Stimulated activated CD8-positive, alpha-beta memory T cell treated with anti-CD3 and anti-CD28 coated beads, Interleukin-4, amount 100 ng/mL, for 48 hours (primary cell): ENCODE results near the gene SLC28A3.
"Not testable (repeated sequence)": the region's sequence is repeated elsewhere in the genome, so short reads cannot be mapped to it uniquely, and the experiment has no call there.

ENCODE experiments used
- DNase-seq: peaks from one replicate; pipeline ENCODE4 v3.0.0-alpha.2; 2020

Gene SLC28A3, protein sequence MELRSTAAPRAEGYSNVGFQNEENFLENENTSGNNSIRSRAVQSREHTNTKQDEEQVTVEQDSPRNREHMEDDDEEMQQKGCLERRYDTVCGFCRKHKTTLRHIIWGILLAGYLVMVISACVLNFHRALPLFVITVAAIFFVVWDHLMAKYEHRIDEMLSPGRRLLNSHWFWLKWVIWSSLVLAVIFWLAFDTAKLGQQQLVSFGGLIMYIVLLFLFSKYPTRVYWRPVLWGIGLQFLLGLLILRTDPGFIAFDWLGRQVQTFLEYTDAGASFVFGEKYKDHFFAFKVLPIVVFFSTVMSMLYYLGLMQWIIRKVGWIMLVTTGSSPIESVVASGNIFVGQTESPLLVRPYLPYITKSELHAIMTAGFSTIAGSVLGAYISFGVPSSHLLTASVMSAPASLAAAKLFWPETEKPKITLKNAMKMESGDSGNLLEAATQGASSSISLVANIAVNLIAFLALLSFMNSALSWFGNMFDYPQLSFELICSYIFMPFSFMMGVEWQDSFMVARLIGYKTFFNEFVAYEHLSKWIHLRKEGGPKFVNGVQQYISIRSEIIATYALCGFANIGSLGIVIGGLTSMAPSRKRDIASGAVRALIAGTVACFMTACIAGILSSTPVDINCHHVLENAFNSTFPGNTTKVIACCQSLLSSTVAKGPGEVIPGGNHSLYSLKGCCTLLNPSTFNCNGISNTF

DNA sequence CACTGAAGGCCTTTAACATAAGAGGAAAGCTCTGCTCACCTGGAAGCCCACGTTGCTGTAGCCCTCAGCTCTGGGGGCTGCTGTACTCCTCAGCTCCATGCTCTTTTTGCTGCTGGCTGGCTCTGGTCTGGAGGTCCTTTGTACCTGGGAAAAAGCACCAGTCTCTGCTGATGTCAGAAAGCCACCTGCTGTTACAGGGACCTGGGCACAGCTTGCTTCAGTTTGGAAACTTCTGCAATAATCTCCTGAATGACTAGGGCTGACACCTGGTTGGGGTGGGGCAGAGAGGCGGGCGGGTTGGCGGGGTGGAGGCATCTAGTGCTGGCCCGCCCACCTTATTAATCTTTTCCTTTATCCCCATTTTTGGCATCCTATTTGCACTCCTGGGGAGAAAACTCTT is at the start of gene SLC28A3:
TSS of gene SLC28A3 (minus strand) at position 224 of the 400 bp plus-strand sequence. CDS start at position 99, 125 bp downstream.
- DNase-seq: no peak

DNA sequence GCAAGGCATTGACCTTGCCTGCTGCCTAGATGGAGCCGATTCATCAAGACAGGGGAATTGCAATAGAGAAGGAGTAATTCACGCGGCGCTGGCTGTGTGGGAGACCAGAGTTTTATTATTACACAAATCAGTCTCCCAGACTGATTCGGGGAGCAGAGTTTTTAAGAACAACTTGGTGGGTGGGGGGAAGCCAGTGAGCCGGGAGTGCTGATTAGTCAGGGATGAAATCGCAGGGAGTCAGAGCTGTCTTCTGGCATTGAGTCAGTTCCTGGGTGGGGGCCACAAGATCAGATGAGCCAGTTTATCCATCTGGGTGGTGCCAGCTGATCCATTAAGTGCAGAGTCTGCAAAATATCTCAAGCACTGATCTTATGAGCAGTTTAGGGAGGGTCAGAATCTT is 49.7 kb upstream of the SLC28A3 start:
- peak; percentile 44 for DNase-seq

DNA sequence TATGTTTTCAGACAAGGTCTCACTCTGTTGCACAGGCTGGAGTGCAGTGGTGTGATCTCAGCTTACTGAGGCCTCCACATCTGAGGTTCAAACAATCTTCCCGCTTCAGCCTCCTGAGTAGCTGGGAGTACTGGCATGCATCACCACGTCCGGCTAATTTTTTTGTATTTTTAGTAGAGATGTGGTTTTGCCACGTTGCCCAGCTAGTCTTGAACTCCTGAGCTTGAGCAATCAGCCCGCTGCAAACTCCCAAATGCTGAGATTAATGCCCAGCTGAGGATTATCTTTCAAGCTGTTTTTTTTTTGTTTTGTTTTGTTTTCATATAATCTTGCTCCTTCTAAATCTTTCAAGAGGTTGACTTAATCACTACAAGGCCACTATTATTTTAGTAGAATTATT is 47.3 kb upstream of the SLC28A3 start:
- no peak for DNase-seq

DNA sequence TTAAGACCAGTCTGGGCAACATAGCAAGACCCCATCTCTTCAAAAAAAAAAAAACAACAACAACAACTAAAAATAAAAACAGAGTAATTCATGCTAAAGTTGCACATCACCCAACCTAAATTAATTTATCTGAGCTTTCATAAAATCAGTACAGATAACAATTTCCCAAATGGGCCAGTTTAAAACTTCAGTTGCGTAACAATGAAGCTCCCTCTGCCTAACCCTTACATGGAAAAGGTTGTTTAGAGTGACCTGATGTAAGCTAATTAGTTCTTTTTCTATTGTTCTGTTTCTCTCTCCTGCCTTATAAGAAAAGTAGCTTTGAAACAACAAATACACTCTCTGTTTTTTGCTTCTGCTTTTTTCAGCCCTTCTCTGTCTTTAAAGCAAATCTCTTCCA is 46.2 kb upstream of the SLC28A3 start:
- no peak for DNase-seq

DNA sequence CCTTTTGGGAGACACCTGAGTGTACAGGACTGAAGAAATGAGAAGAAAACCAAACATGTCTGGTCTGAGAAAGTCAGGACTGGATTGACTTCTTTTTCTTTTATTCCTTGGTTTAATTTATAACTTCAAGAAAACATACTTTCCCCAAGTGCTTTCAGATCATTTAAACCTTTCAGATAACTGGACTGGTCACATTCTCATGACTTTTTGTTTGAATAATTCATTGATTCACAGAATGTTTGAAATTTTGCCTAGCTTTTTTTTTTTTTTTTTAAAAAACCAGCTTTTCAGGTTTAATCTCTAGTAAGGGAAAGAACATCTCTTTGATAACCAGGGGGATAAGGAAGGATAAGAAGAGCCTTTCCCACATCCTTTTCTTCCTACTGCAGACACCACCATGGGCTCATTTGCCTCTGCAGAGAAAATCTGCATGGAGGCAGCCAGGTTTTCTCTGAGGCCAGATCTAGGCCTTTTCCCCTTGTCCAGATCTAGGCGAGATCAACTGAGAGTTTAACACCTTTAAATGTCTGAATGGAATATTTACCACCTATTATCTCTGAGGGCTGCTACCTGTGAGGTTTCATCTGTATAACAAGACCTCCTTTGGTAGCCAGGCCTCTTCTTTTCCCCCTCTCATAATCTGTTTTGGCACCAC is 45.0 kb upstream of the SLC28A3 start:
- DNase-seq: no peak

DNA sequence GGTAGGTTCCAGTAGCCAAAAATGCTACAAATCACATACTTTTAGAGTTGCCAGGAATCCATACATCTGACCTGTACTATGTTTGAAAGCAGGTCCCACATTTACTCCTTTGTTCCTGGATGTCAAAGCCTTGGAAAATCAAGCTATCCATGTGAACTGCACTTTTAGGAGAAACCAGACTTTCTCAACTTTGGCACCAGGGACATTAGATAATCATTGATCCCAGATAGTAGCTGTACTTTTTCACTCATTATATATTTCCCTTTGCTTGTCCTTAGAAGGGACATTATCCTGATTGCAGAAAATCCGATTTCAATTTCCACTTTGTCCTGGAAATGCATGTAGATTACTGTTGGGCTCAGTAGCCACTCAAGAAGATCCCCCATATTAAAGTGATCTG is 44.1 kb upstream of the SLC28A3 start:
- DNase-seq: no peak

DNA sequence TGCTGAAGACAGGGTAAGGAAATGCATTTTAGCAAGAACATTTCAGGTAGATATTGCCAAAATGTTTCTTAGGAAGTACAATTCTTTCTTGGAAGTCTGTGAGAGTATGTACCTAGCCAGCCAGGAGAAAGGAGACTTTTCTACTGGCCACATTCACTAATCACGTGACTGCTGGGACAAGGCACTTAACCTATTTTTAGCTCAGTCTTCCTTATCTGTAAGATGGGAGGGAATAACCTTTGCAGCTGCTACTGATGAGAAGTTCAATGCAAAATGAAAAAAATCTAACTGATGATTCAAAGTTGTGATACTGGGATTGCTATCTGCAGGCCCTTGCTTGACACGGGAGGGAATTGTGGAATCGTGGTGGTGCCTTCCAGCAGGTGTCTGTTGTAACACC is 42.6 kb upstream of the SLC28A3 start:
- no peak for DNase-seq

DNA sequence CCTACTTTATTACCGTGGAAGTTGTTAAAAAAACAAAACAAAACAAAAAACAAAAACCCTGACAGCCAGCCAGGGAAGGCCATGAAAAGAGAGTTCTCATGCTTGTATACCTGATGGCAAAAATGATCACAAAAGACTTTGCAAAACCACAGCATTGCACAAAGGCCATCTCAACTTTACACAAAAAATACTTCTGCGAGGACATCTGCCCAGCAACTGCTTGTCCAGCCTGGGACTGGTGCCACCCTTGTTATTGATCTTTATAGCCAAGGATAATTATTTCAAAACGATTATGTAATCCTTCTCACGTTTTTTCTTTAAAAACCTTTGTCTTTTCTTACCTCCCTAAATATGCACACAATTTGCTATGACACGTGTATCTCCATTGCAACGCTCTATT is 42.2 kb upstream of the SLC28A3 start:
- no peak for DNase-seq

DNA sequence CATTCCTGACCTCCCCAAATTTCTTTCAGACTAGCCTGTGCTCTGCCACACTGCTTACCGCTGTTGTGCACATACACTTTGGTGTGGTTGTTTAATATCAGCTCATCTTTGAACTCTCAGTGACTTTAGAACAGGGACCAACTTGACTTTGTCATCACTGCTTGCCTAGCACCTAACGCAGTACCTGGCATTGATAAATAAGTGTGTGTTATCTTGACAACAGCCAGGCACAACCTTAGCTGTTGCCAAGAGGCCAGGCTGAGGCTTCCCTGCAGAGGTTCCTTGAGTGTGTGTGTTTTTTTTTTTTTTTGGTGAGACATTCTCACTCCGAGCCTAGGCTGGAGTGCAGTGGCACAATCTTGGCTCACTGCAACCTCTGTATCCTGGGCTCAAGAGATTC is 41.0 kb upstream of the SLC28A3 start:
- DNase-seq: no peak

DNA sequence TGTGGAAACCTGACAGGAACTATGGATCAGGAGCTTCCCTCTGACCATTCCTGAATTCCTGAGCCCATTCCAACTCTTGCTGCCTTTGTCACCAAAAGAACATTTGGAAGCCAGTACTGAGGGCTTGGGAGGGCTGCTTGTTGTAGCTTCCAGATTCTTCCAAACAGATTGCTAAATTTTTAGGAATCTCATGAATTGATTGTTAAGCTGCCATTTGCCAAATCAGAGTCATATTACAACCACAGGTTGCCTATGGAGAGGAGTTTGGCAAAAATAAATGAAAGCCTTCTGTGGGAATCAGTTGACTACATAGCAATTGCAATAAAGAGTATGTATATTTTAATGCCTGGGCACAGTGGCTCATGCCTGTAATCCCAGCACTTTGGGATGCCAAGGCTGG is 39.2 kb upstream of the SLC28A3 start:
- DNase-seq: no peak

DNA sequence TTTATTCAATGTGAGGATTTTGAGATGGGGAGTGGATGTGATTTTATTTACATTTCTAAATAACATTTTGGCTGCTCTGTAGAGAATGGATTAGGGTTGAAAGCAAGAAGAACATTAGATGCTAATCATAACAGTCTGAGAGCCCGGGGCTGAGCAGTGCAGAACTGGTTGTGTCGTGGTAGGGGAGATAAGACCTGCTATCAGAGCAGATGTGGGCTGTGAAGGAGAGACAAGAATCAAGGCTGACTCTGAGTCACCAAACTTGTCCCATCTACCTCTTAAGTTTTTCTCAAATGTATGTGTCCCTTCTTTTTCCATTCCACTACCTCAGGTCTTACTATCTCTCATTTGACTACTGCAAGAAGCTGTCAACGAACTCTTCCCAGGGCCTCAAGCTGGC is 35.4 kb upstream of the SLC28A3 start:
- no peak for DNase-seq

DNA sequence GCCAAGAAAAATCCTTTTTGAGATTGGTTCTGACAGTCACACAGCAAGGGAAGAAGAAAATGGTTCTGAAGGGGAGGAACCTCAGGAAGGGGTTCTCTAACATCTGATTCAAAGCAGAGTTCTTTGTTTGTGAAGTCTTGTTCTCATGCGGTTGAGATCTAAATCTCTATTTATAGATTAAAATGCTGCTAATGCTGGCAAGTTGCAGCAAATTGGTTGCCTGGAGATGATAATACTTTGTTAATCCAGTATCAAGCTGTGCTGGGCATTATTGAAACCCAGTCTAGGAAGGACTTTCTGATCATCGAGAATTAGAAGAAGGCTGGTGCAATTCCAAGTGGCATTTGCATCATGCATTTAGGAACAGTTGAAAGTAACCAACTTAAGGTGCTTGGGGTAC is 34.0 kb upstream of the SLC28A3 start:
- DNase-seq: no peak

DNA sequence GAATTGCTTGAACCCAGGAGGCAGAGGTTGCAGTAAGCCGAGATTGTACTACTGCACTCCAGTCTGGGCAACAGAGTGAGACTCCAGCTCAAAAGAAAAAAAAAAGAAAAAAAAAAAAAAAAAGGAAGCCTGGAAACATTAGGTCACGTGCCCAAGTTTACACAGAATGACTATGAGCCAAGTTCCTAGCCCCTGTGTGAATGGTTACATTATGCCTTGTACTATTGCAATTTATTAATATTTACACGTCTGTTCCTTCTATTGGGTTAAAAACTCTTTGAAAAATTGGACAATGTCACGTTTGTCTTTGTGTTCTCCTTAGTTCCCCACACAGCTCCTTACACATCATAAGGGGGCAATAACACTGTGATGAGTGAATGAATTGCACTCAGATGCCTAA is 33.5 kb upstream of the SLC28A3 start:
- DNase-seq: no peak

DNA sequence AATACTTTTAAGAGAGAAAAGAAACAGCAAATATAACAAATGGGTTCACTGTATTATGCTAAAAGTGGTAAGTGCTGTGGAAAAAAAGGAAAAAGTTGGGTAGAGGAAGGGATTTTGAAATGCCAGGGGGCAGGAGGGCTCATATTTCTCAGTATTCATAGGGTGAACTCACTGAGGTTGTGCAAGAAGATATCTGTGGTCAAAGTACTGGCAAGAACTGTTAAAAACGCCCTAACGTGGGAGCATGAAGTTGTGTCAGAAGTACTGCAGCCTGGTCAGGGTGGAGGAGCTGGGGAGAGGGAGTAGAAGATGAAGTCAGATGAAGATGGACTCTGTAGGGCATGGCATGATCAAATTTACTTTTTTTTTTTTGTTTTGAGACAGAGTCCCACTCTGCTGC is 31.2 kb upstream of the SLC28A3 start:
- no peak for DNase-seq

DNA sequence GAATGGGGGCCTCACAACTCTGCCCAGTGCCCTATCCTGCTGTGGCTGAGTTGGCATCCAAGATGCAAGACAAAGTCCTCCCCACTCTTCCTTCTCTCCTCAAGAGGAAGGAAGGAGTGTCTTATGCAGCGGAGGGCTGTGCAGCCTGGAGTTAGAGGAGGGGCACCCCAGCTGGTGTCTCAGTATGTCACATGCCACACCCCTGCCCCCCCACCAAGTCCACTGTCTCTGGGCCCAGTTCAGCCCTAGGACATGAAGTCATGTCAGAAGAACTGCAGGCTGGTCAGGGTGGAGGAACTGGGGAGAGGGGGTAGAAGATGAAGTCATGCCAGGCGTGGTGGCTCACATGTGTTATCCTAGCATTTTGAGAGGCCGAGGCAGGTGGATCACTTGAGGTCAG is 28.0 kb upstream of the SLC28A3 start:
- no peak for DNase-seq

DNA sequence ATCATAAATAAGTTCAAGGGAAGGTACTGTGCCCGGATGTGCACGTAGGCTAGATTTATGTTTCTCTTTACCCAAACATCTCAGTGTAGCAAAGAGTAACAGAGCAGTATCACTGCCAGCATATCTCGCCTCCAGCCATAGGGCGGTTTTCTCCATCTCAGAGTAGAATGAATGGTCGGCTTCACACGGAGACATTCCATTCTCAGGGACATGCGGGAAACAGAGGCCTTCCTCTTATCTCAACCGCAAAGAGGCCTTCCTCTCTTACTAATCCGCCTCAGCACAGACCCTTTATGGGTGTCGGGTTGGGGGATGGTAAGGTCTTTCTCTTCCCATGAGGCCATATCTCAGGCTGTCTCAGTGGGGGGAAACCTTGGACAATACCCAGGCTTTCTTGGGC is 27.2 kb upstream of the SLC28A3 start:
- not testable (repeated sequence) for DNase-seq

DNA sequence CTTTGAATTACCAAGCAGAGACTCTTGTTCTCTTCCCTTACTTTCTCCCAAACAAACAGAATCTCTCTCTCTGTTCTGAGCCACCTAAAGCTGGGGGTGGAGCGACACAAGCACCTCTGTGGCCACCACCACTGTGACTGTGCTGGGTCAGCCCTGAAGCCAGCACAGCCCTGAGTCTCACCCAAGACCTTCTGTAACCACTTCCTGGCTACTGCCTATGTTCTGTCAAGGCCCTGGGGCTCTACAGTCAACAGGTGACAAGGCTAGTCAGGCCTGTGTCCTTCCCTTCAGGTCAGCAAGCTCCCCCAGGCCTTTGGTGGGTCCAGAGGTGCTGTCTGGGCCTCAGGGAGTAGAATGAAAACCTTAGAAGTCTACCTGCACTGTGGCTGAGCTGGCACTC is 26.1 kb upstream of the SLC28A3 start:
- DNase-seq: no peak

DNA sequence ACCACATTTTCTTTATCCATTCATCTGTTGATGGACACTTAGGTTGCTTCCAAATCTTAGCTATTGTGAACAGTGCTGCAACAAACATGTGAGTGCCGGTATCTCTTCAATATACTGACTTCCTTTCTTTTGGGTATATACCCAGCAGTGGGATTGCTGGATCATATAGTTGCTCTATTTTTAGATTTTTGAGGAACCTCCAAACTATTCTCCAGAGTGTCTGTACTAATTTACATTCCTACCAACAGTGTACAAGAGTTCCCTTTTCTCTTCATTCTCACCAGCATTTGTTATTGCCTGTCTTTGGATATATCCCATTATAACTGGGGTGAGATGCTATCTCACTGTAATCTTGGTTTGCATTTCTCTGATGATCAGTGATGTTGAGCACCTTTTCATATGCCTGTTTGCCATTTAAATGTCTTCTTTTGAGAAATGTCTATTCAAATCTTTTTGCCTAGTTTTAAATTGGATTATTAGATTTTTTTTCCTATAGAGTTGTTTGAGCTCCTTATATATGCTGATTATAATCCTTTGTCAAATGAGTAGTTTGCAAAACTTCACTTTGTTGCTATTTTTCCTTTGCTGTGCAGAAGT is 24.4 kb upstream of the SLC28A3 start:
- DNase-seq: not testable (repeated sequence)

DNA sequence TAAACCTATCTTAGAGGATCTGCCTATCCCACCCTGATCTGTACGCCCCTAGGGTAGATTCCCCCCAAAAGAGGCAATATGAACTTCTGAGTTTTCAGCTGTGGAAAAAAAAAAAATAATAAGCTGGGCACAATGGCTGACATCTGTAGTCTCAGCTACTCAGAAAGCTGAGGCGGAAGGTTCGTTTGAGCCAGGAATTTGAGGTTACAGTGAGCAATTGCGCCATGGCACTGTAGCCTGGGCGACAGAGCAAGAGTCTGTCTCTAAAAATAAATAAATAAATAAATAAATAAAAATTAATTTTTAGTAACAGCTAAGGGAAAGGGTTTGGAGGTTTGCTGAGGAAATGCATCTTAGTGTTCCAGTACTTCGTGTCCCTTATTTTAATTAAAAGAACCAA is 21.1 kb upstream of the SLC28A3 start:
- DNase-seq: no peak

DNA sequence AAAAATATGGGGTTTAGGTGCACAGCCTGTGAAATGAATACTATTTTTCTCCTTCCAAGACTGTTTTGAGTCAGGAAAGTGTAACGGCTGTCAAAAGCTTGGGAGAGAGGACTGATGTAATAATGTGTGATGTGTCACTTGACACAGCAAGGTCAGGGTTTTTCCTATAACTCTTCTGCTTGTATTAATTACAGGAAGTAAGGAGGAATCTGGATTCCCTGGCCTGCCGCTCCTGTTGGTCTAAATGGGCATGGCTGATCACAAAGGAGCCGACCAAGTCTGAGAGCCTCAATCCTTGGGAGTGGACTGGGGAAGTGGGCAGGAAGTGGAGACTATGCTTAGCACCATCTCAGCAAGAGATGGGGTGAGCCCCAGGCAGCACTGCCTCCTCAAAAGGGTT is 16.7 kb upstream of the SLC28A3 start:
- DNase-seq: no peak

DNA sequence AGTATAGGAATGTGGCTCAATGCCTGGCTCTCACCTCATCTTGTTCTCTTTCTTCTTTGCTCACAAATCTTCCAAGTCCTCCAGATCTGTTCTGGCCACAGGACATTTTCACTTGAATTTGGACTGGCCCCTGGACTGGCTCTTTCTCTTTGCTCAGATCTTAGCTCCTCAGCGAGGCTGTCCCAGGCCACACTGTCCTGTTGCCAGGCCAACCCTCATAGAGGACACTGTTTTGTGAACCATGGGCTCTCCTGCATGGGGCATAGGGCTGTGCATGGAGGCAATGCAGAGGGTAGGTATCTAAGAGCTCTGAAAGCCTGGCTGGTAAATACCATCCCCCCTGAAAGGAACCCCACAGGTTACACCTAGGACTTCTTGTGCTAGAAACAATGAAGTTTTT is 13.5 kb upstream of the SLC28A3 start:
- DNase-seq: no peak

DNA sequence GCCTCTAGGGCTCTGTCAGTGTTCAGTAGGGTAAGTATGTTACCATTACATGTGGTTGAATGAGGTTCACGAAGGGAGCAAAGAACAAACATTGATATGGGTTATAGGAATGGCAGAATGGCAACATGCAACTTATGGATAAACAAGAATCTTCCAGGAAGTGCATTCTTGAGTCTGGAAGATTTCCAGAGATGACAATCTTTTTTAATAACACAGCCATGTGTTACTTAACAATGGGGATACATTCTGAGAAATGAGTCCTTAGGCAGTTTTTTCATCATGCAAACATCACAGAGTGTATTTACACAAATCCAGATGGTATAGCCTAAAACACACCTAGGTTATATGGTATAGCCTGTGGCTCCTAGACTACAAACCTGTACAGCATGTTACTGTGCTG is 9.1 kb upstream of the SLC28A3 start:
- DNase-seq: no peak

DNA sequence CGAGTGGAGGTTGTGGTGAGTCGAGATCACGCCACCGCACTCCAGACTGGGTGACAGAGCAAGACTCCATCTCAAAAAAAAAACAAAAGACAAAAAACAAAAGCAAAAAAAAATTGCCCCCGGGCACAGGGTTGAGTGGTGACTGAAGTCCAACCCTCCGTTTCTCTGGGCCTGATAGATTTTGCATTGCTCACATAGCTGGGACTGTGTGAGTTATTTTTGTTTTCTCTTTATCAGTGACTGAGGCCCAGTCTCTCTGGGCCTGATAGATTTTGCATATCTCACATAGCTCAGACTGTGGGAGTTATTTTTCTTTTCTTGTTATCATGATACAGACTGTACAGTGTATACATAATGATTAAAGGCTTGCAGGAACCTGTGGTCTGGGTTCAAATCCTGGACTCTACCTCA is 2.6 kb upstream of the SLC28A3 start:
- DNase-seq: no peak

DNA sequence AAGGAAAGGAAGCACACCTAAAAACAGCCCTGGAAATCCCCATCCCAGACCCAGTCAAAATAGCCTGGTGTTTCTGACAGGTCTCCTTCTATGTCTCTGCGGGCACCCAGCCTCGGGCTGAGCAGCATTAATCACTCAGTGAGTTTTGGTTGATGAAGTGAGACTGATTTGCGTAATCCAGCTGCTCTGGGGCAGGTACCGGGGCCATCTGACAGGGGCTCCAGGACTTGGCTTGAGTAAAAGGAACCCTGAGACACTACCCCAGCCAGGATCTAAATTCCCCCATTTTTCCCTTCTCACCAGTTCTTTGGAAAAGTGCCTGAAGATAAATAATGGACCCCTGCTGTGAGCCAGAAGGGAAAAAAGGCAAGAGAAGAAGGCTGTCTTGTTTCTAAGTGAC is 596 bp downstream of the SLC28A3 start:
- no peak for DNase-seq
